Testis (tissue), 2 donors: ENCODE results near the gene POU5F2.

ENCODE experiments used
- CTCF ChIP-seq, 3 experiments: fragments of 450-650 bp in 2 of 3; fragments of 200-600 bp in 1 of 3; sonication (generic) in 1 of 3; IDR thresholded peaks; one replicate each; pipeline ENCODE4 v1.5.1; 2016 to 2019; ENCODE audit warnings: antibody characterized with exemption in 3 of 3, mild to moderate bottlenecking in 2 of 3, moderate library complexity in 1 of 3
- POLR2A ChIP-seq: fragments of 450-650 bp; IDR thresholded peaks from one replicate; pipeline ENCODE4 v1.6.1; 2017; ENCODE audit warnings: antibody characterized with exemption, mild to moderate bottlenecking, moderate library complexity

GRCh38 chr5:93724791-93725190 is 16.6 kb downstream of the POU5F2 start:
- TF ChIP-seq CTCF (IDR thresholded peaks at IDR 0.05): no peak
- TF ChIP-seq POLR2A: no peak
